Aorta (tissue), 5 donors: Measurements from ENCODE around the gene LFNG. TPM values are rescaled to one million over a fixed set of nuclear protein-coding genes. Genes with fewer than 3 reads are reported as not detected.

Experiments used
- ATAC-seq: fragments of 200-7000 bp; cut with Tn5 transposase; one replicate; pipeline ENCODE4 v1.9.1; 2022; ENCODE audit warnings: moderate library complexity; ENCODE audit not compliant: low FRiP score
- DNase-seq, 2 donors: peaks; one replicate each; pipeline ENCODE4 v3.0.0-alpha.2; 2020
- H3K27ac ChIP-seq, 2 donors: one replicate each; pipeline ENCODE4 v1.5.1; 2013; ENCODE audit warnings: low read length in 2 of 2, mild to moderate bottlenecking in 2 of 2, moderate library complexity in 2 of 2, control low read depth in 1 of 2, inconsistent platforms in 1 of 2, low read depth in 1 of 2
- H3K27me3 ChIP-seq, 2 donors: one replicate each; pipeline ENCODE4 v1.6.1; 2013; ENCODE audit warnings: control low read depth in 1 of 2, low read length in 1 of 2, mild to moderate bottlenecking in 1 of 2, moderate library complexity in 1 of 2; ENCODE audit not compliant: insufficient read depth in 2 of 2, control insufficient read depth in 1 of 2
- H3K36me3 ChIP-seq, 2 donors: one replicate each; pipeline ENCODE4 v1.6.1; 2013; ENCODE audit warnings: control low read depth in 1 of 2, low read length in 1 of 2, mild to moderate bottlenecking in 1 of 2; ENCODE audit not compliant: insufficient read depth in 2 of 2, control insufficient read depth in 1 of 2
- H3K4me1 ChIP-seq, 2 donors: one replicate each; pipeline ENCODE4 v1.6.1; 2013; ENCODE audit warnings: low read length in 2 of 2, control low read depth in 1 of 2, mild to moderate bottlenecking in 1 of 2, moderate library complexity in 1 of 2; ENCODE audit not compliant: insufficient read depth in 2 of 2, control insufficient read depth in 1 of 2
- H3K4me3 ChIP-seq, 2 donors: one replicate each; pipeline ENCODE4 v1.5.1; 2013; ENCODE audit warnings: low read length in 2 of 2, control low read depth in 1 of 2, mild to moderate bottlenecking in 1 of 2
- H3K9me3 ChIP-seq: one replicate; pipeline ENCODE4 v1.6.1; 2013; ENCODE audit warnings: mild to moderate bottlenecking, low read length; ENCODE audit not compliant: control insufficient read depth
- WGBS, 2 donors: extraction: QIAGEN DNeasy Blood & Tissue Kit; methylation state at CpG; one replicate each; pipeline ENCODE4 v1.1.7; 2013; 5-methylcytosine and 5-hydroxymethylcytosine counted together
- intact Hi-C, 2 donors: fragments of 100-400 bp; cut with DNase I; formaldehyde crosslinking; loops; one replicate each; pipeline versions ENCODE4 v1.14.2 to v1.15.0; 2022
- polyA plus RNA-seq, 2 donors: library from polyadenylated mRNA; stranded (reverse); fragments of 200-250 nt; gene quantifications; one replicate each; pipeline ENCODE4 v1.2.3, GENCODE V29; 2013
- total RNA-seq, 2 donors: library from RNA; stranded (reverse); fragmentation: NEBNext Ultra II Directional; extraction: Animal tissue kit (Norgen Biotek cat#: 25700); gene quantifications; one replicate each; pipeline ENCODE4 v1.2.1, GENCODE V29; 2021
- donor health status: healthy with polysubstance abuse.
- donor health status: Bipolar disorder and iron deficiency.
- donor health status: DM: no; HTN: no; CAD: no.
- donor health status: DM: no; HTN: no; CAD: no.
- donor health status: DM: yes; HTN: yes; CAD: no.

The LFNG gene
- total and polyA plus RNA-seq, 4 donors = 2.3 to 30.6 (median 9.9) TPM

DNA sequence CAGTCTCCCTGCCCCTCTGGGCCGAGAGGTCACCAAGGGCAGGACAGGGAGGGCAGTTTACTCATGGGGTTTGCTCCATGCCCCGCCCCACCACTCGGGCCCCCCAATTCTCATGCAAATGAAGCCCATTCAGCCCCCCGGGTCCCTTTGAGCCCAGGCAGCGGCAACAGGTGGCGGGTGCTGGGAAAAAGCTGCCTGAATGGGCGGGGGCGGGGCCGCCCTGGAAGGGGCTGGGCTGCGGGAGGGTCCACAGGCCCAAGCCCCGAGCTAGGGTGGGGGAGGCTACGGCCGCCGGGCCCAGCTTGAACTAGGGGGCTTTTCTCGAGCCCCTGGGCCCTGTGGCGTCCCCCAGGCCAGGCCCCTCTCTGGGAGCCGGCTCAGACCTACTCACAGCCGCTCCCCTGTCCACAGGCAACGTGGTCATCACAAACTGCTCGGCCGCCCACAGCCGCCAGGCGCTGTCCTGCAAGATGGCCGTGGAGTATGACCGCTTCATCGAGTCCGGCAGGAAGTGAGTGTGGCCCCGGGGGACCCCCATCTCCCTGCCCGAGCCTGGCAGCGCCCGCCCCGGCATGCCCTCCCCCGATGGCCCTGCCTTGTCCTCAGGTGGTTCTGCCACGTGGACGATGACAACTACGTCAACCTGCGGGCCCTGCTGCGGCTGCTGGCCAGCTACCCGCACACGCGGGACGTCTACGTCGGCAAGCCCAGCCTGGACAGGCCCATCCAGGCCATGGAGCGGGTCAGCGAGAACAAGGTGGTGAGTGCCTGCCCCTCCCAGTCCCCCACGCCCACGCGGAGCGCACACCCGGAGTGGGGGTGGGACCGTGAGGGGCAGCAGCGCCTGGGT lies 5.5 kb downstream of the LFNG start:
- H3K36me3 ChIP-seq = no peaks in the 10 kb centered on the region
- H3K4me1 ChIP-seq = no peaks in the 10 kb centered on the region
- no peak overlapping the region for H3K4me3 ChIP-seq
- H3K27ac ChIP-seq = no peak overlapping the region
- intact Hi-C loops = no loop called here
- 86% methylated on average over 48 to 53 of the region's 53 CpGs for WGBS, 2 donors
- no peaks in the 10 kb centered on the region for H3K9me3 ChIP-seq
- no peaks in the 10 kb centered on the region for H3K27me3 ChIP-seq
- DNase-seq (no peak), ATAC-seq (no peak)

DNA sequence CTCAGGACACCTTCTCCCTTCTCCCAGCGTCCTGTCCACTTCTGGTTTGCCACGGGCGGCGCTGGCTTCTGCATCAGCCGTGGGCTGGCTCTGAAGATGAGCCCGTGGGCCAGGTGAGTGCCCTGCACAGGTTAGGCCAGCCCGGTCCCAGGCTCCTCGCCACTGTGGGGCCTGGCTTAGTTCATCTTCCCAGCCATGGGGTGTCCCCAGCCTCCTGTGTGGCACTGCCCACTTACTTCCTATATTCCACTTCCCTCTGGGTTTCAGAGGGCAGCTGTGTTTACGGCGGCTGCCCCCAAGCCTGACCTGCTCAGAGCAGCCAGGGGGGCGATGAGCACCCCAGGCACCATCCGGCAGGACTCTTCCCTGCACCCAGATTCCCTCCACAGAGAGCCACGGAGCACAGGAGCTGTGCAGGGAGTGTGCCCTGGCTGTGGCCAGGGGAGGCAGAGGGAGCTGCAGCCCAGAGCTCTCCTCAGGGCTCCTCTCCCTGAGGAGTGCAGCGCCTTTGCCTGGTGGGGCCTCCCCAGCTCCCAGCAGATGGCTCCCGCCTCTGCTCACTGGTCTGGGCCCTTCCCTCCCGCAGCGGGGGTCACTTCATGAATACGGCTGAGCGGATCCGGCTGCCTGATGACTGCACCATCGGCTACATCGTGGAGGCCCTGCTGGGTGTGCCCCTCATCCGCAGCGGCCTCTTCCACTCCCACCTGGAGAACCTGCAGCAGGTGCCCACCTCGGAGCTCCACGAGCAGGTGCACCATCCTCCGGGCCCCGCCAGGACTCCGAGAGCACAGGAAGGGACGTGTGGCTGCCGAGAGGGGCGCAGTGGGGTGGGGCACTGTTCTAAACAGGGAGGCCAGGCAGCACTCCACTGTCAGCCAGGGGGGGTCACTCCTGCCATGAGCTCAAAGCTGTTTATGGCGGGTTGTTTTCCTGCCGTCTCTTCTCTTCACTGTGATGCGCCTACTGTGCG lies 6.4 kb downstream of the LFNG start:
- ATAC-seq = no peak
- no peaks in the 10 kb centered on the region for H3K4me1 ChIP-seq

DNA sequence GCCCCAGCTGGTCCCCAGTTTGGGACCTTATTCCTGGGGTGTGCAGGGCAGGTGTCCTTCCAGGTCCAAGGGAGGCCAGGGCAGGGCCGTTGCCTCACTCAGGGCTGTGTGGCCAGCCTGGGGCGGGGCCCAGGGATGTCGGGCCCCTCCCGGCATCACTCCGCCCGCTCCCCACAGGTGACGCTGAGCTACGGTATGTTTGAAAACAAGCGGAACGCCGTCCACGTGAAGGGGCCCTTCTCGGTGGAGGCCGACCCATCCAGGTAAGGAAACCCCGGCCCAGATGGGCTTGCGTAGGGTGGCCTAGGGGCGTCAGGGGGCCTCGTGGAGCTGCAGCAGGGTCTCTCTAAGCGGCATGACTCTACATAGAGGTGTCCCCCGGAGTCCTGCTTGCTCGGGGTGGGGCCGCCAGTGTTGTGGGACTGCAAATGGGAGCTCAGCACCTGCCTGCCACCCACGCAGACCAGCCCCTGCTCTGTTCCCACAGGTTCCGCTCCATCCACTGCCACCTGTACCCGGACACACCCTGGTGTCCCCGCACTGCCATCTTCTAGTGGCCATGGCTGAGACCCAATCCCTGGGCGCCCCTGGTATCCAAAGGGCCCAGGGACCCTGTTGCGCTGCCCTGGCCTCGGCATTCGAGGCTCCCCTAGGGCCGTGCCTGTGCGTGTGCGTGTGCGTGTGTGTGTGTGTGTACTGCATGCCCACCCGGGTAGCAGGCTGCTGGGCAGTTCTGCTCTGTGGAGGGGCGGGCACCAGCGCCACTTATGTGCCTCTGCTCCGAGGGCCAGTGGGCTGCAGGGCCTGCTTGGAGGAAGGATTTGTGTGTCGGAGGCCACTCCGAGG lies 7.3 kb downstream of the LFNG start:
- Histone ChIP-seq H3K4me3 (no peak overlapping the region), H3K9me3 (no peaks in the 10 kb centered on the region), H3K27me3 (no peaks in the 10 kb centered on the region), H3K27ac (no peak overlapping the region), H3K36me3 (no peaks in the 10 kb centered on the region), H3K4me1 (no peaks in the 10 kb centered on the region)
- DNase-seq (peak in 1 of 2 donors; percentile 46), ATAC-seq (no peak)
- intact Hi-C loops = no loop called here
- WGBS, 2 donors = 94% methylated on average over 38 to 40 of the region's 40 CpGs

More for the DNA sequence above, 6.4 kb downstream of the LFNG start:
- no peaks in the 10 kb centered on the region for H3K36me3 ChIP-seq
- no peak overlapping the region for H3K4me3 ChIP-seq
- intact Hi-C loops = no loop called here
- WGBS, 2 donors = 90 to 92% methylated on average over 36 of the region's 36 CpGs
- H3K9me3 ChIP-seq = no peaks in the 10 kb centered on the region
- no peak for DNase-seq
- H3K27me3 ChIP-seq = no peaks in the 10 kb centered on the region
- no peak overlapping the region for H3K27ac ChIP-seq

DNA sequence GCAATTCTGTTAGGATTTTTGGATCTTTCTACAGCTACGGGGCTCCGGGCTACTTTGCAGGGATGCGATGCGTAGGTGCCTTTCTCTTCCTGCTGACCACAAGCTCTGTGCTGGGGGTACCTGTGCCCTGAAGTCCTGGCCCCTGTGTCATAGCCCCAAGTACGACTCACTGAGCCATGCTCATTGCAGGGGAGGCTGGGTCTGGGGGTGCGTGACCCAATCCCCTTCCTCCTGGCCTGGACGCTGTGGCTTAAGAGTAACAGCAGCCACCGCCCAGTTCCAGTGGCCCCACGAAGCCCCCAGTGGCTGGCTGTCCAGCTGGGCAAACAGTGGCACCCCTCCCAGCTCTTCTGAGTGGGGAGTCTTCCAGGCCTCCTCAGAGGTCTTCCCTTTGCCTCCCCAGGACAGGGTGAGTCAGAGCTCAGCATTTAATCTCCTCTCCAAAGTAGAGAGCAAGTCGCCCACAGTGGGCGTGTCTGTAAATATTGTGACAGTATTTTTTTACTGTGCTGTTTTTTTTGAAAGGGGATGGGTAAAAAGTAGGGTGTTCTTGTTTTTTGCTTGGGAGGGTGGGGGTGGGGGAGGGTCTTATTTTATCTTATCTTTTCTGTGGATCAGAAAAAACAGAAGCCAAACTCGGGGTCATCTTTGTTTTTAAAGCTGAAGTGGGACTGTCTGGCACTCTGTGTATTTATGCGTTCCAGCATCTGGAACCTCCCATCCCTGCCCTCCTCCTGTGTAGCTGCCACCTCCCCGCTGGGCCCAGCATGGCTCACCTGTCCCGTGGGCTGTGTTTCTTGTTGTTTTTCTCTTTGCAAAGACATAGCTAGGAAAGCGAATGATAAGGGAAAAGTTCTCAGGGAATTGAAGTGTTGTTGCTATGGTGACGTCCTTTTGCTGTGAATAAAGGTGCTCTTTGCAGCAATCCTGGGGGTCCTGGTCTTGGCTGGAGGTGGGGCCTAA lies 8.2 kb downstream of the LFNG start:
- Histone ChIP-seq H3K27me3 (no peaks in the 10 kb centered on the region), H3K9me3 (no peaks in the 10 kb centered on the region), H3K36me3 (no peaks in the 10 kb centered on the region), H3K27ac (no peak overlapping the region), H3K4me1 (no peaks in the 10 kb centered on the region), H3K4me3 (no peak overlapping the region)
- intact Hi-C loops = no loop called here
- WGBS, 2 donors = 82 to 88% methylated on average over 17 of the region's 17 CpGs
- ATAC-seq (no peak), DNase-seq (peak in 1 of 2 donors; percentile 60)

DNA sequence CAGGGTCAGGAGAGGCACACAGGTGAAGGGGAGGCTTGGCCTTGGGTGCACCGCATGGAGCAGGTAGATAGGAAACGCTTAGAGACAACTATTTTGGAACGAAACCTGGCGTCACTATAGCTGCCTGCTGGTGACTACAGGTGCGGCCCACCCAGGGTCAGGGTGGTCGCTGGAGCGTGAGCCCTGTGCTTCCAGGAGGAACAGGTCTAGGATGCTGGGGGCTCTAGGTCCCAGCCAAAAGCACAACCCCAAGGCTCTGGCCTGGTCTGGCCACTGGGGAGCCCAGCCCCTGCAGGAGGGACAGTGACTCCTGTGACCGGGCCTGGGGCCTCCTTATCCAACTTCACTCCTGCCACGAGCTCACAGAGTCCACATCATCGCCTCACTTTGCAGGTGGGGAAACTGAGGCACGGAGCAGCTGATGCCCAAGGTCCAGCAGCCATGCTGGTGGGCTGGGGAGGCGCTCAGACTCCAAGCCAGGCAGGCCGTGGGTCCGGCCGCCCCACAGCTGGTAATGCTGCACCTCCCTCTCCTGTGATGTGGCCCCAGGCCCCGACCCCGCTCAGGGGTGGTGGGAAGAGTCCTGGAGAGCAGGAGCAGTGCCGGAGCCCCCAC lies 9.0 kb downstream of the LFNG start:
- no peaks in the 10 kb centered on the region for H3K4me1 ChIP-seq
- H3K36me3 ChIP-seq = no peaks in the 10 kb centered on the region
- DNase-seq (peak in 1 of 2 donors; percentile 58), ATAC-seq (no peak)
- H3K27ac ChIP-seq = no peak overlapping the region
- no peaks in the 10 kb centered on the region for H3K27me3 ChIP-seq
- intact Hi-C loops = no loop called here
- no peaks in the 10 kb centered on the region for H3K9me3 ChIP-seq
- 84 to 88% methylated on average over 18 of the region's 18 CpGs for WGBS, 2 donors
- no peak overlapping the region for H3K4me3 ChIP-seq

DNA sequence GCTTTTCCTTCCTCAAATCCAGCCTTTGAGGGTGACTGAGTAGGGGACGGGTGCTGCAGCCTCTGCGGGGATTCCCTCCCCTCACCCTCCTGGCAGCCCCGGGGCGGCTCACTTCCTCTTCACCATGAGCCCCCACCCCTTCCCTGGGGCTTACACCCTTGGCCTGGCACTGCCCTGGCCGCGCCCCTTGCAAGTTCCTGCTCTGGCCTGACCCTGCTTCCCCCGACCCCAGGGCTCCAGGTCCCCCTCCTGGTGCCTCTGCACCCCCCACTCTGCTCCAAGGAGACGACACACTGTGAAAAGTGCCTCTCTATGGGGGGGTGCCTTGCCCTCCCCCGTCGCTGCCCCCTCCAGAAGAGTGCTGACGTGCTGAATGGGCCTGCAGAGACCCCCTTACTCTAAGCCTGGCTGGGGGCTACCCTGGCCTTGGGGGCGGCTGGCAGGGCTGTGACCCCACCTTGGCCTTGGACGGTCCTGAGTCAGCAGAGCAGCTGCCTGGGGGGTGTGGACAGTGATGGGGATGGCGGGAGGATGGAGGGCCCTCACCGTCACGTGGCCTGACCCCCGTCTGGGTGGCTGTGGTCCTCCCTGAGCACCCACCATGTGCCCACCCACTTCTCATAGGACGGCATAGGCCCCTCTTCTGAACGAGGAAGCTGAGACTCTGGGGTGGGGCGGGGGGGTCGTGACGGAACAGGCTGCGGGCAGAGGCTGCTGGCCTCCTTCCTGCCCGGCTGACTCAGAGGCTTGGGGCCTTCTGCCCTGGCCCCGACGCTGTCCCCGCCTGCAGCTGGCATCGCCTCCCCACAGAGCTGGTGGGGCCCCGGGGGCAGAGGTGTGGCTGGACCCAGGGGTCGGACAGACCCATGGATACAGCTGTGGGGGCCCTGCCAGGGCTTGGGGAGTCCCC lies 9.8 kb downstream of the LFNG start:
- no peaks in the 10 kb centered on the region for H3K36me3 ChIP-seq
- peak in 1 of 2 donors; percentile 93 for DNase-seq
- H3K9me3 ChIP-seq = no peaks in the 10 kb centered on the region
- no peak overlapping the region for H3K4me3 ChIP-seq
- ATAC-seq = peak; percentile 16
- H3K27ac ChIP-seq = no peak overlapping the region
- H3K4me1 ChIP-seq = no peaks in the 10 kb centered on the region
- no peaks in the 10 kb centered on the region for H3K27me3 ChIP-seq
- 51 to 55% methylated on average over 28 to 30 of the region's 30 CpGs for WGBS, 2 donors
- intact Hi-C loops = no loop called here
